SK-N-MC (cell line): ENCODE measurements around the gene CSTF2T.

ENCODE experiments used
- EZH2 ChIP-seq: fragments of 200-600 bp; sonication (generic); IDR thresholded peaks from one replicate; pipeline ENCODE4 v1.6.1; 2017; ENCODE audit warnings: antibody characterized with exemption
- FOXP2 ChIP-seq: optimal IDR thresholded peaks from 2 replicates; pipeline ENCODE3; 2011; ENCODE audit warnings: mild to moderate bottlenecking, moderate library complexity; ENCODE audit not compliant: insufficient read depth; ENCODE audit errors: extremely low read length, control extremely low read depth
- POLR2AphosphoS5 ChIP-seq: IDR thresholded peaks from 2 replicates; pipeline ENCODE4 v1.6.1; 2012; ENCODE audit warnings: mild to moderate bottlenecking, low read depth, low read length, borderline replicate concordance

GRCh38 chr10:51656503-51656902 is 42.9 kb downstream of the CSTF2T start:
- no peak for TF ChIP-seq POLR2AphosphoS5
- TF ChIP-seq EZH2 = no peak
- TF ChIP-seq FOXP2 = no peak
